Osteoblast (primary cell): Measurements from ENCODE around the gene ZCCHC2. TPM values are rescaled to one million over a fixed set of nuclear protein-coding genes. Genes with fewer than 3 reads are reported as not detected.
A peak's percentile ranks its signal among the peaks of the same experiment; 100 is the strongest.

ENCODE experiments used
- DNase-seq: peaks from one replicate; pipeline ENCODE4 v3.0.0; 2011; ENCODE audit warnings: low spot score, mixed read lengths; ENCODE audit not compliant: insufficient read length; ENCODE audit errors: missing footprints
- H2AFZ ChIP-seq: 2 replicates; pipeline ENCODE4 v1.6.0; 2011; ENCODE audit warnings: mild to moderate bottlenecking, low read length
- H3K27ac ChIP-seq: 2 replicates; pipeline ENCODE4 v1.5.1; 2011; ENCODE audit warnings: mild to moderate bottlenecking, low read depth, low read length, moderate library complexity
- H3K27me3 ChIP-seq: 2 replicates; pipeline ENCODE4 v1.6.0; 2012; ENCODE audit warnings: mild to moderate bottlenecking, control low read depth, inconsistent platforms, low read length, moderate library complexity; ENCODE audit not compliant: insufficient read depth
- H3K36me3 ChIP-seq: 2 replicates; pipeline ENCODE4 v1.5.1; 2011; ENCODE audit warnings: mild to moderate bottlenecking, low read length, control low read depth, moderate library complexity; ENCODE audit not compliant: insufficient read depth
- H3K4me1 ChIP-seq: 2 replicates; pipeline ENCODE4 v1.5.1; 2011; ENCODE audit warnings: mild to moderate bottlenecking, low read length, control low read depth, moderate library complexity; ENCODE audit not compliant: insufficient read depth
- H3K4me2 ChIP-seq: 2 replicates; pipeline ENCODE4 v1.6.0; 2011; ENCODE audit warnings: mild to moderate bottlenecking, low read length; ENCODE audit not compliant: insufficient read depth
- H3K4me3 ChIP-seq: fragments of 200-600 bp; sonication (generic); 3 replicates; pipeline ENCODE4 v1.5.1; 2012; ENCODE audit warnings: mild to moderate bottlenecking, low read length, inconsistent platforms; ENCODE audit not compliant: insufficient read depth
- H3K79me2 ChIP-seq: 2 replicates; pipeline ENCODE4 v1.6.0; 2012; ENCODE audit warnings: mild to moderate bottlenecking, low read length, control low read depth, inconsistent platforms; ENCODE audit not compliant: insufficient read depth
- H3K9me3 ChIP-seq: 2 replicates; pipeline ENCODE4 v1.5.1; 2011; ENCODE audit warnings: low read depth, low read length, control low read depth
- H4K20me1 ChIP-seq: 2 replicates; pipeline ENCODE4 v1.6.0; 2012; ENCODE audit warnings: mild to moderate bottlenecking, low read length, control low read depth; ENCODE audit not compliant: insufficient read depth
- CTCF ChIP-seq: IDR thresholded peaks from 2 replicates; pipeline ENCODE4 v1.5.1; 2011; ENCODE audit warnings: mild to moderate bottlenecking, low read depth, low read length, moderate library complexity; ENCODE audit errors: extremely low read depth
- total RNA-seq: library from RNA; depleted of rRNA; stranded (reverse); fragments of >200 nt; gene quantifications from 2 replicates; pipeline ENCODE4 v1.2.3, GENCODE V29; 2012

Gene ZCCHC2
- total RNA-seq, 1 donor: 10.1 TPM

GRCh38 chr18:62566199-62566598 lies 43.4 kb downstream of the ZCCHC2 start:
- H3K4me3 ChIP-seq: no peak overlapping the region
- no peak overlapping the region for H2AFZ ChIP-seq
- DNase-seq: no peak
- no peaks in the 10 kb centered on the region for H3K79me2 ChIP-seq
- H3K9me3 ChIP-seq: no peaks in the 10 kb centered on the region
- peaks cover 15% of the 10 kb centered on the region for H3K36me3 ChIP-seq
- H3K27ac ChIP-seq: no peak overlapping the region
- H3K27me3 ChIP-seq: no peaks in the 10 kb centered on the region
- H3K4me2 ChIP-seq: no peak overlapping the region
- peak; percentile 14 for TF ChIP-seq CTCF
- H3K4me1 ChIP-seq: no peaks in the 10 kb centered on the region
- H4K20me1 ChIP-seq: no peaks in the 10 kb centered on the region

GRCh38 chr18:62566818-62567217 lies 44.0 kb downstream of the ZCCHC2 start:
- no peak for TF ChIP-seq CTCF
- Histone ChIP-seq H4K20me1 (no peaks in the 10 kb centered on the region), H3K4me1 (no peaks in the 10 kb centered on the region), H3K4me3 (no peak overlapping the region), H2AFZ (no peak overlapping the region), H3K79me2 (no peaks in the 10 kb centered on the region), H3K9me3 (no peaks in the 10 kb centered on the region), H3K27ac (no peak overlapping the region), H3K27me3 (no peaks in the 10 kb centered on the region), H3K4me2 (no peak overlapping the region), H3K36me3 (peaks cover 15% of the 10 kb centered on the region)
- DNase-seq: no peak

- no peak overlapping the region for H3K4me2 ChIP-seq
- H3K36me3 ChIP-seq: peaks cover 16% of the 10 kb centered on the region
- no peaks in the 10 kb centered on the region for H3K27me3 ChIP-seq
- H3K4me3 ChIP-seq: no peak overlapping the region
- no peak for TF ChIP-seq CTCF
- H4K20me1 ChIP-seq: no peaks in the 10 kb centered on the region
- no peak for DNase-seq
- H3K9me3 ChIP-seq: no peaks in the 10 kb centered on the region
- H3K4me1 ChIP-seq: no peaks in the 10 kb centered on the region
- H2AFZ ChIP-seq: no peak overlapping the region
- no peak overlapping the region for H3K27ac ChIP-seq
- no peaks in the 10 kb centered on the region for H3K79me2 ChIP-seq
Observed at GRCh38 chr18:62569081-62569655, 46.3 kb downstream of the ZCCHC2 start.

GRCh38 chr18:62571037-62571436 lies 48.2 kb downstream of the ZCCHC2 start:
- no peak for DNase-seq
- Histone ChIP-seq H3K4me1 (no peaks in the 10 kb centered on the region), H3K4me3 (no peak overlapping the region), H4K20me1 (no peaks in the 10 kb centered on the region), H3K79me2 (no peaks in the 10 kb centered on the region), H3K36me3 (peaks cover 23% of the 10 kb centered on the region), H3K27me3 (no peaks in the 10 kb centered on the region), H2AFZ (no peak overlapping the region), H3K9me3 (no peaks in the 10 kb centered on the region), H3K27ac (no peak overlapping the region), H3K4me2 (no peak overlapping the region)
- no peak for TF ChIP-seq CTCF
